HepG2 (cell line): ENCODE measurements around the gene HMG20B. TPM values are rescaled to one million over a fixed set of nuclear protein-coding genes. Genes with fewer than 3 reads are reported as not detected.

Experiments
- ATAC-seq: fragments of 200-7000 bp; cut with Tn5 transposase; 3 replicates; pipeline ENCODE4 v1.9.1; 2020; ENCODE audit warnings: mild to moderate bottlenecking, moderate library complexity
- BruUV-seq: library from RNA; stranded (reverse); fragments of 400-500 nt; replicated peaks from 2 replicates; lab custom pipeline; 2021; lab: Mats Ljungman, UMichigan
- CTCF ChIA-PET: fragments of 300-600 bp; formaldehyde crosslinking; extraction: SDS; loops from one replicate; lab custom pipeline; 2021; ENCODE audit warnings: low total read pairs, inconsistent platforms, low intra/inter-chr PET ratio; lab: Yijun Ruan, JAX
- POLR2A ChIA-PET: fragments of 350-600 bp; sonication (Branson Sonifier 250); formaldehyde crosslinking; loops from one replicate; lab custom pipeline; 2020; ENCODE audit warnings: antibody characterized with exemption, inconsistent platforms; lab: Yijun Ruan, JAX
- DNase-seq: peaks from one replicate; pipeline ENCODE4 v3.0.0-alpha.2; 2015; ENCODE audit warnings: low spot score
- FAIRE-seq: peaks from 3 replicates; lab custom pipeline; 2011; peaks lifted over from hg19 to GRCh38; lab: Jason Lieb, UNC
- H2AFZ ChIP-seq: one replicate; pipeline ENCODE4 v1.6.1; 2011; ENCODE audit warnings: low read length, inconsistent platforms
- H3K27ac ChIP-seq: fragments of 300-600 bp; 3 replicates; pipeline ENCODE4 v1.8.0; 2011; ENCODE audit warnings: mixed run types, mild to moderate bottlenecking, mixed read lengths, low read length, inconsistent platforms; ENCODE audit not compliant: insufficient read depth; ENCODE audit errors: extremely low read length
- H3K27me3 ChIP-seq, 2 experiments: fragments of 200-600 bp in 1 of 2; 2 replicates in 1 of 2; 3 replicates in 1 of 2; pipeline versions ENCODE4 v1.6.0 to v1.8.0; 2011; ENCODE audit warnings: low read length in 2 of 2, mild to moderate bottlenecking in 2 of 2, moderate library complexity in 2 of 2, inconsistent platforms in 1 of 2; ENCODE audit not compliant: insufficient read depth in 2 of 2, control insufficient read depth in 1 of 2
- H3K36me3 ChIP-seq, 2 experiments: fragments of 200-600 bp in 1 of 2; replicated peaks in 1 of 2; 2 replicates in 1 of 2; 3 replicates in 1 of 2; pipeline versions ENCODE4 v1.5.1 to v1.8.0; 2011; ENCODE audit warnings: low read length in 2 of 2, inconsistent platforms in 1 of 2; ENCODE audit not compliant: insufficient read depth in 2 of 2, control insufficient read depth in 1 of 2
- H3K4me1 ChIP-seq: 2 replicates; pipeline ENCODE4 v1.5.1; 2012; ENCODE audit warnings: low read length, inconsistent platforms; ENCODE audit not compliant: insufficient read depth
- H3K4me2 ChIP-seq: 2 replicates; pipeline ENCODE4 v1.6.0; 2011; ENCODE audit warnings: low read depth, low read length, inconsistent platforms
- H3K4me3 ChIP-seq, 3 experiments: fragments of 200-600 bp in 1 of 3; sonication (generic), shearing (Covaris generic) in 1 of 3; replicated peaks in 1 of 3; 2 replicates each; pipeline ENCODE4 v1.5.1; 2011 to 2016; ENCODE audit warnings: low read length in 3 of 3, inconsistent platforms in 2 of 3, low read depth in 2 of 3, mild to moderate bottlenecking in 2 of 3, control low read depth in 1 of 3, mixed read lengths in 1 of 3; ENCODE audit not compliant: insufficient read depth in 1 of 3
- H3K79me2 ChIP-seq: one replicate; pipeline ENCODE4 v1.6.1; 2011; ENCODE audit warnings: low read length, inconsistent platforms; ENCODE audit not compliant: insufficient read depth
- H3K9ac ChIP-seq: 2 replicates; pipeline ENCODE4 v1.6.0; 2011; ENCODE audit warnings: mild to moderate bottlenecking, low read depth, low read length, inconsistent platforms; ENCODE audit not compliant: insufficient read depth
- H3K9me3 ChIP-seq: 2 replicates; pipeline ENCODE4 v1.5.1; 2012; ENCODE audit warnings: mild to moderate bottlenecking, low read length
- H4K20me1 ChIP-seq: 2 replicates; pipeline ENCODE4 v1.6.0; 2011; ENCODE audit warnings: inconsistent platforms, mild to moderate bottlenecking, low read length, moderate library complexity; ENCODE audit not compliant: insufficient read depth
- FOXK1 ChIP-seq: sonication (generic); formaldehyde crosslinking; IDR thresholded peaks from 2 replicates; pipeline ENCODE4 v1.4.0; 2020; ENCODE audit warnings: low read depth, missing genetic modification reagents, borderline replicate concordance
- GATAD2A ChIP-seq: IDR thresholded peaks from 2 replicates; pipeline ENCODE4 v1.6.1; 2016
- KDM1A ChIP-seq: IDR thresholded peaks from 2 replicates; pipeline ENCODE4 v1.6.1; 2016; ENCODE audit warnings: missing compliant biosample characterization
- NCOA2 ChIP-seq: sonication (generic); formaldehyde crosslinking; IDR thresholded peaks from 2 replicates; pipeline ENCODE4 v1.8.0; 2022; ENCODE audit warnings: inconsistent platforms
- NFYB ChIP-seq: sonication (generic); formaldehyde crosslinking; IDR thresholded peaks from 2 replicates; pipeline ENCODE4 v1.4.0; 2020; ENCODE audit warnings: missing genetic modification reagents
- ONECUT2 ChIP-seq: sonication (generic); formaldehyde crosslinking; IDR thresholded peaks from 2 replicates; pipeline ENCODE4 v1.4.0; 2020; ENCODE audit warnings: missing genetic modification reagents
- TMF1 ChIP-seq: sonication (generic); formaldehyde crosslinking; IDR thresholded peaks from 2 replicates; pipeline ENCODE4 v1.8.1; 2022; ENCODE audit warnings: low read depth, missing genetic modification reagents
- ZNF235 ChIP-seq: sonication (generic); formaldehyde crosslinking; IDR thresholded peaks from 2 replicates; pipeline ENCODE4 v1.8.1; 2023; ENCODE audit warnings: mild to moderate bottlenecking, missing genetic modification reagents, borderline replicate concordance
- WGBS: methylation state at CpG from one replicate; pipeline ENCODE4 v1.1.6; 2017; ENCODE audit warnings: low lambda C conversion rate; 5-methylcytosine and 5-hydroxymethylcytosine counted together
- in situ Hi-C: cut with HindIII; loops from 2 replicates; pipeline ENCODE4 v1.10.0; 2017; ENCODE audit warnings: low pct_unique_long_range_greater_than_20kb; ENCODE audit not compliant: extremely low pct_ligation_motif_present
- intact Hi-C: fragments of 100-400 bp; cut with micrococcal nuclease; formaldehyde crosslinking; loops from one replicate; pipeline ENCODE4 v1.10.0; 2022; ENCODE audit not compliant: unreplicated experiment
- polyA plus RNA-seq, 8 experiments: library from polyadenylated mRNA; depleted of rRNA in 3 of 8; stranded (reverse) in 7 of 8; unstranded in 1 of 8; fragments of >200 nt; fragmentation: Illumina TruSeq in 4 of 8; extraction: Trizol in 4 of 8; gene quantifications; 2 replicates each; pipeline versions ENCODE4 v1.2.1 to v1.2.3, GENCODE V29; 2011 to 2016; ENCODE audit warnings: low read depth in 4 of 8, missing spikeins in 1 of 8, mixed read lengths in 1 of 8; ENCODE audit not compliant: insufficient read depth in 1 of 8
- total RNA-seq, 5 experiments: library from RNA; depleted of rRNA; stranded (reverse); fragments of >200 nt; fragmentation: Illumina TruSeq; extraction: Trizol; gene quantifications; 2 replicates each; pipeline ENCODE4 v1.2.3, GENCODE V29; 2016; ENCODE audit warnings: low read depth in 1 of 5
- TF ChIP-seq, protein P1 (sequence below): sonication (generic); formaldehyde crosslinking; IDR thresholded peaks from 2 replicates; pipeline ENCODE4 v1.4.0; 2020; ENCODE audit warnings: low read depth, mild to moderate bottlenecking, missing genetic modification reagents
- TF ChIP-seq, protein P2 (sequence below): sonication (generic); formaldehyde crosslinking; IDR thresholded peaks from 2 replicates; pipeline ENCODE4 v1.5.0; 2020; ENCODE audit warnings: mild to moderate bottlenecking, missing genetic modification reagents, borderline replicate concordance
- TF ChIP-seq, protein P3 (sequence below): IDR thresholded peaks from 2 replicates; pipeline ENCODE4 v1.6.1; 2016; ENCODE audit warnings: missing genetic modification reagents, missing compliant biosample characterization

Gene HMG20B
- total and polyA plus RNA-seq, 2 of the 13 experiments (the other 11 are each of a cell fraction or from before 2014, with no cell fraction given), result 23.9 to 29.2 TPM

DNA sequence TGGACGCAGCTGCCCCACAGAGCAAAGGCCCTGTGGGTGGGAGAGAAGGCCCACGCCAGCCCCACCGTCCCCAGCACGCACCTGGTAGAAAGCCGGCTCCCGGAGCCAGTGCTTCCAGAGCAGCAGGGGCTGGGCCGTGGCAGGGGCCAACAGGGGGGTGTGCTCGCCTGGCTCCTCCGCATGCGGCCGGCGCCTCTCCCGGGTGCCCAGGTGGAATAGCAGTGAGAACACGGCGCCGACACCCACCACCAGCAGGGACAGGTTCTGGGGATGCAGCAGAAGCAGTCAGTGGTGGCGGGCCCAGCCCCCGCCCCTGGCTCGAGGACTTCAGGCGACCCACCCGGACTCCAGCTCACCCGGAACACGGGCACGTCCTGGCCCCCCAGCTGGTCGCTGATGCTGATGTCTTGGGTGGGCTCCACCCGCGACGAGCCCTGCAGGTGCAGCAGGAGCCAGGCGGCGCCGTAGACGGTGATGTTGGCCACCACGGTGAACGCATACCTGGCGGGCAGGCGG lies 24.9 kb upstream of the HMG20B start (continued):
- TF ChIP-seq KDM1A (CRISPR knock-in tag) (no peak), NFYB (no peak), ONECUT2 (CRISPR knock-in tag) (no peak), NCOA2 (CRISPR knock-in tag) (no peak), GATAD2A (no peak), FOXK1 (CRISPR knock-in tag) (no peak)
- TF ChIP-seq, protein P1, sequence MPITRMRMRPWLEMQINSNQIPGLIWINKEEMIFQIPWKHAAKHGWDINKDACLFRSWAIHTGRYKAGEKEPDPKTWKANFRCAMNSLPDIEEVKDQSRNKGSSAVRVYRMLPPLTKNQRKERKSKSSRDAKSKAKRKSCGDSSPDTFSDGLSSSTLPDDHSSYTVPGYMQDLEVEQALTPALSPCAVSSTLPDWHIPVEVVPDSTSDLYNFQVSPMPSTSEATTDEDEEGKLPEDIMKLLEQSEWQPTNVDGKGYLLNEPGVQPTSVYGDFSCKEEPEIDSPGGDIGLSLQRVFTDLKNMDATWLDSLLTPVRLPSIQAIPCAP (CRISPR knock-in tag), result no peak

DNA sequence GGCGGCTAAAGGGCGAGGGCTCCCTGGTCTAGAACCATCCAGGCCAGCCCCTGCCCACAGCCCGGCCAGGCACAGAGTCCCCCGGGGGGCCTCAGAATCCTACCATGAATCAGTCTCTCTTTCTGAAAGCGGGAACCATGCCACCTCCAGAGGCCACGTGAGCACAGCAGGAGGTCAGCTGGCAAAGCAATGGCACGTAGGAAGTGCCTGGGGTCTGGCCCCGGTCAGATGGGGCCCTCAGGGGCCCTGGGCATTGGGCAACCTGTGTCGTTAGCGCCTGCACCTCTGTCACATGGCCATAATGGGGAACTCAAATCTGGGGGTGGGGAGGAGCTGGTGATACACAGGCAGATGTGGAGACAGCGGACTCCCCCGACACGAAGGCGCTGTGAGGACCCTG lies 24.1 kb upstream of the HMG20B start:
- H3K36me3 ChIP-seq, result peaks cover 3 to 10% of the 10 kb centered on the region in 2 experiments; a peak in 3 of 5 replicates
- FAIRE-seq, result no peak
- BruUV-seq, result no TSS peak
- TF ChIP-seq, protein P2, sequence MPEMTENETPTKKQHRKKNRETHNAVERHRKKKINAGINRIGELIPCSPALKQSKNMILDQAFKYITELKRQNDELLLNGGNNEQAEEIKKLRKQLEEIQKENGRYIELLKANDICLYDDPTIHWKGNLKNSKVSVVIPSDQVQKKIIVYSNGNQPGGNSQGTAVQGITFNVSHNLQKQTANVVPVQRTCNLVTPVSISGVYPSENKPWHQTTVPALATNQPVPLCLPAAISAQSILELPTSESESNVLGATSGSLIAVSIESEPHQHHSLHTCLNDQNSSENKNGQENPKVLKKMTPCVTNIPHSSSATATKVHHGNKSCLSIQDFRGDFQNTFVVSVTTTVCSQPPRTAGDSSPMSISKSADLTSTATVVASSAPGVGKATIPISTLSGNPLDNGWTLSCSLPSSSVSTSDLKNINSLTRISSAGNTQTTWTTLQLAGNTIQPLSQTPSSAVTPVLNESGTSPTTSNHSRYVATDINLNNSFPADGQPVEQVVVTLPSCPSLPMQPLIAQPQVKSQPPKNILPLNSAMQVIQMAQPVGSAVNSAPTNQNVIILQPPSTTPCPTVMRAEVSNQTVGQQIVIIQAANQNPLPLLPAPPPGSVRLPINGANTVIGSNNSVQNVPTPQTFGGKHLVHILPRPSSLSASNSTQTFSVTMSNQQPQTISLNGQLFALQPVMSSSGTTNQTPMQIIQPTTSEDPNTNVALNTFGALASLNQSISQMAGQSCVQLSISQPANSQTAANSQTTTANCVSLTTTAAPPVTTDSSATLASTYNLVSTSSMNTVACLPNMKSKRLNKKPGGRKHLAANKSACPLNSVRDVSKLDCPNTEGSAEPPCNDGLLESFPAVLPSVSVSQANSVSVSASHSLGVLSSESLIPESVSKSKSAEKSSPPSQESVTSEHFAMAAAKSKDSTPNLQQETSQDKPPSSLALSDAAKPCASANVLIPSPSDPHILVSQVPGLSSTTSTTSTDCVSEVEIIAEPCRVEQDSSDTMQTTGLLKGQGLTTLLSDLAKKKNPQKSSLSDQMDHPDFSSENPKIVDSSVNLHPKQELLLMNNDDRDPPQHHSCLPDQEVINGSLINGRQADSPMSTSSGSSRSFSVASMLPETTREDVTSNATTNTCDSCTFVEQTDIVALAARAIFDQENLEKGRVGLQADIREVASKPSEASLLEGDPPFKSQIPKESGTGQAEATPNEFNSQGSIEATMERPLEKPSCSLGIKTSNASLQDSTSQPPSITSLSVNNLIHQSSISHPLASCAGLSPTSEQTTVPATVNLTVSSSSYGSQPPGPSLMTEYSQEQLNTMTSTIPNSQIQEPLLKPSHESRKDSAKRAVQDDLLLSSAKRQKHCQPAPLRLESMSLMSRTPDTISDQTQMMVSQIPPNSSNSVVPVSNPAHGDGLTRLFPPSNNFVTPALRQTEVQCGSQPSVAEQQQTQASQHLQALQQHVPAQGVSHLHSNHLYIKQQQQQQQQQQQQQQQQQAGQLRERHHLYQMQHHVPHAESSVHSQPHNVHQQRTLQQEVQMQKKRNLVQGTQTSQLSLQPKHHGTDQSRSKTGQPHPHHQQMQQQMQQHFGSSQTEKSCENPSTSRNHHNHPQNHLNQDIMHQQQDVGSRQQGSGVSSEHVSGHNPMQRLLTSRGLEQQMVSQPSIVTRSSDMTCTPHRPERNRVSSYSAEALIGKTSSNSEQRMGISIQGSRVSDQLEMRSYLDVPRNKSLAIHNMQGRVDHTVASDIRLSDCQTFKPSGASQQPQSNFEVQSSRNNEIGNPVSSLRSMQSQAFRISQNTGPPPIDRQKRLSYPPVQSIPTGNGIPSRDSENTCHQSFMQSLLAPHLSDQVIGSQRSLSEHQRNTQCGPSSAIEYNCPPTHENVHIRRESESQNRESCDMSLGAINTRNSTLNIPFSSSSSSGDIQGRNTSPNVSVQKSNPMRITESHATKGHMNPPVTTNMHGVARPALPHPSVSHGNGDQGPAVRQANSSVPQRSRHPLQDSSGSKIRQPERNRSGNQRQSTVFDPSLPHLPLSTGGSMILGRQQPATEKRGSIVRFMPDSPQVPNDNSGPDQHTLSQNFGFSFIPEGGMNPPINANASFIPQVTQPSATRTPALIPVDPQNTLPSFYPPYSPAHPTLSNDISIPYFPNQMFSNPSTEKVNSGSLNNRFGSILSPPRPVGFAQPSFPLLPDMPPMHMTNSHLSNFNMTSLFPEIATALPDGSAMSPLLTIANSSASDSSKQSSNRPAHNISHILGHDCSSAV (CRISPR knock-in tag), result no peak
- TF ChIP-seq, protein P3, sequence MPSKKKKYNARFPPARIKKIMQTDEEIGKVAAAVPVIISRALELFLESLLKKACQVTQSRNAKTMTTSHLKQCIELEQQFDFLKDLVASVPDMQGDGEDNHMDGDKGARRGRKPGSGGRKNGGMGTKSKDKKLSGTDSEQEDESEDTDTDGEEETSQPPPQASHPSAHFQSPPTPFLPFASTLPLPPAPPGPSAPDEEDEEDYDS, result no peak
- TF ChIP-seq TMF1 (CRISPR knock-in tag) (no peak), ZNF235 (CRISPR knock-in tag) (no peak)
- H3K4me1 ChIP-seq, result peaks cover 13% of the 10 kb centered on the region
- no peak overlapping the region for H2AFZ ChIP-seq
- CTCF ChIA-PET, result no interaction called here
- H3K27ac ChIP-seq, result no peak overlapping the region
- no peak overlapping the region for H3K9ac ChIP-seq
- in situ Hi-C loops, result no loop called here
- no peaks in the 10 kb centered on the region for H4K20me1 ChIP-seq
- H3K27me3 ChIP-seq, result no peaks in the 10 kb centered on the region
- intact Hi-C loops, result no loop called here
- POLR2A ChIA-PET, result no interaction called here
- no peak overlapping the region for H3K4me2 ChIP-seq
- no peak for DNase-seq
- no peak for ATAC-seq
- whole genome bisulfite sequencing, result 94% methylated on average over 13 of the region's 14 CpGs
- no peak overlapping the region for H3K4me3 ChIP-seq
- H3K79me2 ChIP-seq, result no peaks in the 10 kb centered on the region
- H3K9me3 ChIP-seq, result no peaks in the 10 kb centered on the region
